Liver (tissue), 9 donors: ENCODE results near the gene PISD. TPM values are rescaled to one million over a fixed set of nuclear protein-coding genes. Genes with fewer than 3 reads are reported as not detected.

ENCODE experiments used
- DNase-seq: peaks from one replicate; pipeline ENCODE4 v3.0.0-alpha.2; 2017; ENCODE audit warnings: low spot score
- H3K27ac ChIP-seq, 2 donors: one replicate each; pipeline ENCODE4 v1.7.0; 2013; ENCODE audit warnings: inconsistent platforms in 2 of 2, low read length in 2 of 2, control low read depth in 1 of 2, low read depth in 1 of 2, mild to moderate bottlenecking in 1 of 2
- H3K27me3 ChIP-seq, 4 donors: one replicate each; pipeline versions ENCODE4 v1.6.1 to v1.7.0; 2013; ENCODE audit warnings: low read length in 3 of 4, inconsistent platforms in 1 of 4, mild to moderate bottlenecking in 1 of 4, moderate library complexity in 1 of 4; ENCODE audit not compliant: control insufficient read depth in 4 of 4, insufficient read depth in 4 of 4
- H3K36me3 ChIP-seq, 4 donors: one replicate each; pipeline versions ENCODE4 v1.6.1 to v1.7.0; 2013; ENCODE audit warnings: low read length in 3 of 4, mild to moderate bottlenecking in 3 of 4, low read depth in 1 of 4, moderate library complexity in 1 of 4; ENCODE audit not compliant: control insufficient read depth in 4 of 4, insufficient read depth in 3 of 4
- H3K4me1 ChIP-seq, 4 donors: one replicate each; pipeline versions ENCODE4 v1.6.1 to v1.7.0; 2013; ENCODE audit warnings: low read length in 3 of 4, mild to moderate bottlenecking in 3 of 4, moderate library complexity in 1 of 4; ENCODE audit not compliant: control insufficient read depth in 4 of 4, insufficient read depth in 4 of 4
- H3K4me3 ChIP-seq, 3 donors: one replicate each; pipeline versions ENCODE4 v1.6.1 to v1.7.0; 2013; ENCODE audit warnings: low read length in 3 of 3, control low read depth in 1 of 3, low read depth in 1 of 3, mild to moderate bottlenecking in 1 of 3
- H3K9ac ChIP-seq, 2 donors: one replicate each; pipeline ENCODE4 v1.7.0; 2013; ENCODE audit warnings: low read length in 2 of 2, mild to moderate bottlenecking in 2 of 2, moderate library complexity in 2 of 2, control low read depth in 1 of 2, low read depth in 1 of 2
- H3K9me3 ChIP-seq, 4 donors: one replicate each; pipeline versions ENCODE4 v1.6.1 to v1.7.0; 2013; ENCODE audit warnings: low read length in 3 of 4; ENCODE audit not compliant: control insufficient read depth in 4 of 4
- EGR1 ChIP-seq, 2 donors: IDR thresholded peaks; 2 replicates each; pipeline ENCODE4 v1.6.1; 2016 to 2018; ENCODE audit warnings: antibody characterized with exemption in 2 of 2, low read depth in 2 of 2
- FOXA1 ChIP-seq: IDR thresholded peaks from 2 replicates; pipeline ENCODE4 v1.6.1; 2016; ENCODE audit warnings: antibody characterized with exemption
- FOXA2 ChIP-seq: IDR thresholded peaks from 2 replicates; pipeline ENCODE4 v1.6.1; 2016; ENCODE audit warnings: antibody characterized with exemption
- GABPA ChIP-seq, 2 donors: IDR thresholded peaks in 1 of 2; conservative IDR thresholded peaks in 1 of 2; 2 replicates each; pipeline ENCODE4 v1.6.1; 2016; ENCODE audit warnings: antibody characterized with exemption in 2 of 2, mild to moderate bottlenecking in 1 of 2, moderate library complexity in 1 of 2
- HNF4A ChIP-seq, 2 donors: conservative IDR thresholded peaks; 2 replicates each; pipeline ENCODE4 v1.6.1; 2016; ENCODE audit warnings: antibody characterized with exemption in 2 of 2, mild to moderate bottlenecking in 2 of 2
- HNF4G ChIP-seq: IDR thresholded peaks from 2 replicates; pipeline ENCODE4 v1.6.1; 2016; ENCODE audit warnings: antibody characterized with exemption
- JUND ChIP-seq, 2 donors: IDR thresholded peaks; 2 replicates each; pipeline ENCODE4 v1.6.1; 2016; ENCODE audit warnings: antibody characterized with exemption in 2 of 2
- MAX ChIP-seq: IDR thresholded peaks from 2 replicates; pipeline ENCODE4 v1.6.1; 2016; ENCODE audit warnings: antibody characterized with exemption
- NR2F2 ChIP-seq: IDR thresholded peaks from 2 replicates; pipeline ENCODE4 v1.6.1; 2016; ENCODE audit warnings: antibody characterized with exemption
- RAD21 ChIP-seq, 2 donors: IDR thresholded peaks; 2 replicates each; pipeline ENCODE4 v1.6.1; 2016; ENCODE audit warnings: antibody characterized with exemption in 2 of 2, mild to moderate bottlenecking in 2 of 2
- REST ChIP-seq: IDR thresholded peaks from 2 replicates; pipeline ENCODE4 v1.6.1; 2016; ENCODE audit warnings: antibody characterized with exemption, mild to moderate bottlenecking
- RXRA ChIP-seq, 2 donors: IDR thresholded peaks; 2 replicates each; pipeline ENCODE4 v1.6.1; 2017 to 2018; ENCODE audit warnings: antibody characterized with exemption in 2 of 2, mild to moderate bottlenecking in 1 of 2
- SP1 ChIP-seq: IDR thresholded peaks from 2 replicates; pipeline ENCODE4 v1.6.1; 2018; ENCODE audit warnings: antibody characterized with exemption, mild to moderate bottlenecking
- TAF1 ChIP-seq: conservative IDR thresholded peaks from 2 replicates; pipeline ENCODE4 v1.6.1; 2016; ENCODE audit warnings: antibody characterized with exemption, mild to moderate bottlenecking
- YY1 ChIP-seq: IDR thresholded peaks from 2 replicates; pipeline ENCODE4 v1.6.1; 2016; ENCODE audit warnings: antibody characterized with exemption, mild to moderate bottlenecking
- ZBTB33 ChIP-seq: IDR thresholded peaks from 2 replicates; pipeline ENCODE4 v1.6.1; 2016; ENCODE audit warnings: antibody characterized with exemption
- WGBS: extraction: QIAGEN DNeasy Blood & Tissue Kit; methylation state at CpG from one replicate; pipeline ENCODE4 v1.1.7; 2013; 5-methylcytosine and 5-hydroxymethylcytosine counted together
- polyA plus RNA-seq, 2 donors: library from polyadenylated mRNA; stranded (reverse) in 1 of 2; unstranded in 1 of 2; fragments of 200-250 nt in 1 of 2; fragments of >200 nt in 1 of 2; fragmentation: Nextera tagmentation in 1 of 2; extraction: Ambion mirVana in 1 of 2; gene quantifications; one replicate each; pipeline versions ENCODE4 v1.2.1 to v1.2.3, GENCODE V29; 2013 to 2015
- total RNA-seq, 2 donors: library from RNA; depleted of rRNA; stranded (reverse); fragments of >200 nt; gene quantifications; one replicate each; pipeline ENCODE4 v1.2.3, GENCODE V29; 2014
- TF ChIP-seq, protein P1 (sequence below): fragments of 150-350 bp; IDR thresholded peaks from 2 replicates; pipeline ENCODE4 v1.5.1; 2017; ENCODE audit warnings: improper control_type of control experiment, low read depth, low read length; ENCODE audit not compliant: missing input control
- TF ChIP-seq, protein P2 (sequence below): IDR thresholded peaks from 2 replicates; pipeline ENCODE4 v1.6.1; 2016; ENCODE audit warnings: antibody characterized with exemption
- donor health status: healthy.
- donor health status: healthy.
- donor health status: healthy.
- donor health status: healthy.
- donor health status: healthy.

Gene PISD
- total and polyA plus RNA-seq, 4 donors = 14.7 to 28.3 (median 20.4) TPM

- no peaks in the 10 kb centered on the region for H3K27me3 ChIP-seq
- H3K9ac ChIP-seq = no peak overlapping the region
- H3K27ac ChIP-seq = no peak overlapping the region
- no peaks in the 10 kb centered on the region for H3K4me1 ChIP-seq
- no peak for TF ChIP-seq TAF1
- no peak for TF ChIP-seq REST
- TF ChIP-seq GABPA (IDR thresholded peaks at IDR 0.05 in 1 of 2, conservative IDR thresholded peaks at IDR 0.05 in 1 of 2) = no peak
- TF ChIP-seq FOXA2 = no peak
- TF ChIP-seq HNF4A (conservative IDR thresholded peaks at IDR 0.05) = no peak
- TF ChIP-seq FOXA1 = no peak
- no peak for TF ChIP-seq JUND (IDR thresholded peaks at IDR 0.05)
- TF ChIP-seq NR2F2 = no peak
- no peak for TF ChIP-seq SP1
- TF ChIP-seq, protein P1, sequence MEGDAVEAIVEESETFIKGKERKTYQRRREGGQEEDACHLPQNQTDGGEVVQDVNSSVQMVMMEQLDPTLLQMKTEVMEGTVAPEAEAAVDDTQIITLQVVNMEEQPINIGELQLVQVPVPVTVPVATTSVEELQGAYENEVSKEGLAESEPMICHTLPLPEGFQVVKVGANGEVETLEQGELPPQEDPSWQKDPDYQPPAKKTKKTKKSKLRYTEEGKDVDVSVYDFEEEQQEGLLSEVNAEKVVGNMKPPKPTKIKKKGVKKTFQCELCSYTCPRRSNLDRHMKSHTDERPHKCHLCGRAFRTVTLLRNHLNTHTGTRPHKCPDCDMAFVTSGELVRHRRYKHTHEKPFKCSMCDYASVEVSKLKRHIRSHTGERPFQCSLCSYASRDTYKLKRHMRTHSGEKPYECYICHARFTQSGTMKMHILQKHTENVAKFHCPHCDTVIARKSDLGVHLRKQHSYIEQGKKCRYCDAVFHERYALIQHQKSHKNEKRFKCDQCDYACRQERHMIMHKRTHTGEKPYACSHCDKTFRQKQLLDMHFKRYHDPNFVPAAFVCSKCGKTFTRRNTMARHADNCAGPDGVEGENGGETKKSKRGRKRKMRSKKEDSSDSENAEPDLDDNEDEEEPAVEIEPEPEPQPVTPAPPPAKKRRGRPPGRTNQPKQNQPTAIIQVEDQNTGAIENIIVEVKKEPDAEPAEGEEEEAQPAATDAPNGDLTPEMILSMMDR = no peak
- no peak for TF ChIP-seq EGR1 (IDR thresholded peaks at IDR 0.05; ENCODE audit: low read depth in 2 of 2)
- no peak for TF ChIP-seq YY1
- TF ChIP-seq RXRA (IDR thresholded peaks at IDR 0.05) = no peak
- TF ChIP-seq, protein P2, sequence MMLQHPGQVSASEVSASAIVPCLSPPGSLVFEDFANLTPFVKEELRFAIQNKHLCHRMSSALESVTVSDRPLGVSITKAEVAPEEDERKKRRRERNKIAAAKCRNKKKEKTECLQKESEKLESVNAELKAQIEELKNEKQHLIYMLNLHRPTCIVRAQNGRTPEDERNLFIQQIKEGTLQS = no peak
- no peak for TF ChIP-seq ZBTB33
- no peak for TF ChIP-seq MAX
- TF ChIP-seq HNF4G = no peak
- no peak for TF ChIP-seq RAD21 (IDR thresholded peaks at IDR 0.05)
- WGBS = 91% methylated on average over 4 of the region's 4 CpGs
- peaks cover 3 to 23% (median 10%) of the 10 kb centered on the region in 4 donors for H3K36me3 ChIP-seq
- no peaks in the 10 kb centered on the region for H3K9me3 ChIP-seq
- DNase-seq = no peak
- H3K4me3 ChIP-seq = no peak overlapping the region
Measured at GRCh38 chr22:31651664-31652063, 10.4 kb downstream of the PISD start.
